ENCODE data around the gene PTCH2. TPM values are rescaled to one million over a fixed set of nuclear protein-coding genes. Genes with fewer than 3 reads are reported as not detected.

The PTCH2 gene
- under 0.01 TPM in 2 replicates for total RNA-seq

- peak; percentile 48 to 56 for DNase-seq (ENCODE audit: low read depth in 2 of 2)
These were observed at the start of gene PTCH2 for GRCh38 chr1:44842862-44843655. PTCH2 (minus strand) TSS chr1:44843253; CDS start chr1:44842932, 321 bp downstream.

- DNase-seq (ENCODE audit: low read depth in 2 of 2), result peak in 1 of 2 donors; percentile 34
These were observed 47.0 kb upstream of the PTCH2 start for GRCh38 chr1:44890007-44890406.

- no peak for DNase-seq (ENCODE audit: low read depth in 2 of 2)
These were observed 42.4 kb upstream of the PTCH2 start for GRCh38 chr1:44885406-44885805.

- peak; percentile 86 to 87 for DNase-seq (ENCODE audit: low read depth in 2 of 2)
These were observed 41.7 kb upstream of the PTCH2 start for GRCh38 chr1:44884746-44885145.

- peak in 1 of 2 donors; percentile 17 for DNase-seq (ENCODE audit: low read depth in 2 of 2)
These were observed 38.1 kb upstream of the PTCH2 start for GRCh38 chr1:44881011-44881632.

- DNase-seq (ENCODE audit: low read depth in 2 of 2), result no peak
These were observed 31.1 kb upstream of the PTCH2 start for GRCh38 chr1:44874155-44874554.

GRCh38 chr1:44870096-44870495 lies 27.0 kb upstream of the PTCH2 start:
- no peak for DNase-seq (ENCODE audit: low read depth in 2 of 2)

- DNase-seq (ENCODE audit: low read depth in 2 of 2), result no peak
These were observed 24.7 kb upstream of the PTCH2 start for GRCh38 chr1:44867801-44868200.

GRCh38 chr1:44862829-44863401 lies 19.9 kb upstream of the PTCH2 start:
- no peak for DNase-seq (ENCODE audit: low read depth in 2 of 2)

GRCh38 chr1:44860891-44861425 lies 17.9 kb upstream of the PTCH2 start:
- DNase-seq (ENCODE audit: low read depth in 2 of 2), result no peak

GRCh38 chr1:44860331-44860730 lies 17.3 kb upstream of the PTCH2 start:
- DNase-seq (ENCODE audit: low read depth in 2 of 2), result no peak

GRCh38 chr1:44857446-44857845 lies 14.4 kb upstream of the PTCH2 start:
- no peak for DNase-seq (ENCODE audit: low read depth in 2 of 2)

GRCh38 chr1:44855742-44856141 lies 12.7 kb upstream of the PTCH2 start:
- no peak for DNase-seq (ENCODE audit: low read depth in 2 of 2)

- DNase-seq (ENCODE audit: low read depth in 2 of 2), result no peak
These were observed 11.9 kb upstream of the PTCH2 start for GRCh38 chr1:44854970-44855369.

GRCh38 chr1:44853201-44853600 lies 10.1 kb upstream of the PTCH2 start:
- DNase-seq (ENCODE audit: low read depth in 2 of 2), result no peak

GRCh38 chr1:44851308-44851707 lies 8.3 kb upstream of the PTCH2 start:
- no peak for DNase-seq (ENCODE audit: low read depth in 2 of 2)

- no peak for DNase-seq (ENCODE audit: low read depth in 2 of 2)
These were observed 6.6 kb upstream of the PTCH2 start for GRCh38 chr1:44849575-44850132.

- peak in 1 of 2 donors; percentile 12 for DNase-seq (ENCODE audit: low read depth in 2 of 2)
These were observed 5.6 kb upstream of the PTCH2 start for GRCh38 chr1:44848456-44849181.

GRCh38 chr1:44847845-44848244 lies 4.8 kb upstream of the PTCH2 start:
- DNase-seq (ENCODE audit: low read depth in 2 of 2), result no peak

- DNase-seq (ENCODE audit: low read depth in 2 of 2), result no peak
These were observed 3.9 kb upstream of the PTCH2 start for GRCh38 chr1:44846985-44847384.

GRCh38 chr1:44842486-44842861 lies 579 bp downstream of the PTCH2 start:
- no peak for DNase-seq (ENCODE audit: low read depth in 2 of 2)
